CD14-positive monocyte (primary cell): ENCODE results near the gene FRMD3. TPM values are rescaled to one million over a fixed set of nuclear protein-coding genes. Genes with fewer than 3 reads are reported as not detected.

Source experiments
- DNase-seq, 3 donors: peaks; one replicate each; pipeline ENCODE4 v3.0.0-alpha.2; 2011 to 2022
- H2AFZ ChIP-seq: 2 replicates; pipeline ENCODE4 v1.6.0; 2012; ENCODE audit warnings: mild to moderate bottlenecking, low read depth, low read length, inconsistent platforms; ENCODE audit not compliant: insufficient read depth, poor library complexity, severe bottlenecking
- H3K27ac ChIP-seq, 2 donors: 1 replicate in 1 of 2; 2 replicates in 1 of 2; pipeline ENCODE4 v1.5.1; 2012 to 2013; ENCODE audit warnings: low read length in 2 of 2, control low read depth in 1 of 2, inconsistent platforms in 1 of 2, low read depth in 1 of 2, mild to moderate bottlenecking in 1 of 2
- H3K27me3 ChIP-seq, 2 donors: one replicate each; pipeline versions ENCODE4 v1.6.0 to v1.6.1; 2011 to 2013; ENCODE audit warnings: low read length in 2 of 2; ENCODE audit not compliant: control insufficient read depth in 2 of 2, insufficient read depth in 2 of 2
- H3K36me3 ChIP-seq, 2 donors: replicated peaks in 1 of 2; 1 replicate in 1 of 2; 2 replicates in 1 of 2; pipeline versions ENCODE4 v1.5.1 to v1.6.1; 2012 to 2013; ENCODE audit warnings: low read length in 2 of 2, control low read depth in 1 of 2, inconsistent platforms in 1 of 2, mild to moderate bottlenecking in 1 of 2; ENCODE audit not compliant: insufficient read depth in 2 of 2, control insufficient read depth in 1 of 2
- H3K4me1 ChIP-seq, 2 donors: 1 replicate in 1 of 2; 2 replicates in 1 of 2; pipeline versions ENCODE4 v1.5.1 to v1.6.1; 2012 to 2013; ENCODE audit warnings: low read length in 2 of 2, control low read depth in 1 of 2, inconsistent platforms in 1 of 2, mild to moderate bottlenecking in 1 of 2, moderate library complexity in 1 of 2; ENCODE audit not compliant: insufficient read depth in 2 of 2, control insufficient read depth in 1 of 2
- H3K4me2 ChIP-seq: replicated peaks from 2 replicates; pipeline ENCODE3; 2012; ENCODE audit warnings: low read length, moderate library complexity, mild to moderate bottlenecking; ENCODE audit not compliant: poor library complexity, severe bottlenecking; ENCODE audit errors: extremely low read depth
- H3K4me3 ChIP-seq, 3 experiments: fragments of 200-600 bp in 1 of 3; sonication (generic) in 1 of 3; replicated peaks in 1 of 3; 1 replicate in 2 of 3; 2 replicates in 1 of 3; pipeline ENCODE4 v1.5.1; 2011 to 2013; ENCODE audit warnings: low read length in 3 of 3, mild to moderate bottlenecking in 3 of 3, control low read depth in 2 of 3, low read depth in 2 of 3, inconsistent platforms in 1 of 3, moderate library complexity in 1 of 3
- H3K79me2 ChIP-seq: 2 replicates; pipeline ENCODE4 v1.6.0; 2012; ENCODE audit warnings: mild to moderate bottlenecking, control low read depth, inconsistent platforms, low read length, moderate library complexity; ENCODE audit not compliant: insufficient read depth
- H3K9ac ChIP-seq: 2 replicates; pipeline ENCODE4 v1.6.0; 2017; ENCODE audit warnings: low read length, mild to moderate bottlenecking; ENCODE audit not compliant: insufficient read depth, poor library complexity, severe bottlenecking
- H3K9me3 ChIP-seq, 2 donors: replicated peaks in 1 of 2; 1 replicate in 1 of 2; 2 replicates in 1 of 2; pipeline versions ENCODE4 v1.5.1 to v1.6.1; 2012 to 2013; ENCODE audit warnings: low read length in 2 of 2, control low read depth in 1 of 2; ENCODE audit not compliant: control insufficient read depth in 1 of 2, insufficient read depth in 1 of 2
- H4K20me1 ChIP-seq: 2 replicates; pipeline ENCODE4 v1.6.0; 2012; ENCODE audit warnings: mild to moderate bottlenecking, low read length, control low read depth, moderate library complexity; ENCODE audit not compliant: insufficient read depth
- H3K27ac Mint-ChIP-seq, 7 donors: one replicate each; pipeline ENCODE4 v1.8.0; 2020; ENCODE audit warnings: mild to moderate bottlenecking in 7 of 7, mixed read lengths in 7 of 7, moderate library complexity in 6 of 7, inconsistent platforms in 2 of 7
- H3K27me3 Mint-ChIP-seq, 3 donors: one replicate each; pipeline ENCODE4 v1.8.0; 2021 to 2022; ENCODE audit warnings: low read depth in 3 of 3, mild to moderate bottlenecking in 3 of 3, mixed read lengths in 3 of 3, moderate library complexity in 3 of 3, inconsistent platforms in 1 of 3
- H3K36me3 Mint-ChIP-seq, 2 donors: one replicate each; pipeline ENCODE4 v1.8.0; 2020; ENCODE audit warnings: mixed read lengths in 2 of 2, inconsistent platforms in 1 of 2, mild to moderate bottlenecking in 1 of 2
- H3K4me1 Mint-ChIP-seq: one replicate; pipeline ENCODE4 v1.8.0; 2020; ENCODE audit warnings: mild to moderate bottlenecking, mixed read lengths
- H3K4me3 Mint-ChIP-seq, 2 donors: one replicate each; pipeline ENCODE4 v1.8.0; 2020; ENCODE audit warnings: mild to moderate bottlenecking in 2 of 2, mixed read lengths in 2 of 2, moderate library complexity in 1 of 2
- H3K9me3 Mint-ChIP-seq, 7 donors: one replicate each; pipeline ENCODE4 v1.8.0; 2020 to 2022; ENCODE audit warnings: mixed read lengths in 7 of 7, mild to moderate bottlenecking in 6 of 7, moderate library complexity in 6 of 7, inconsistent platforms in 2 of 7
- WGBS: methylation state at CpG from one replicate; pipeline ENCODE4 v1.1.5; 2013; ENCODE audit warnings: missing lambda C conversion rate; ENCODE audit not compliant: insufficient coverage; 5-methylcytosine and 5-hydroxymethylcytosine counted together
- intact Hi-C, 2 donors: fragments of 100-400 bp; cut with micrococcal nuclease; formaldehyde crosslinking; loops; one replicate each; pipeline versions ENCODE4 v1.15.0 to v1.15.1; 2023
- polyA plus RNA-seq, 3 donors: library from polyadenylated mRNA; depleted of rRNA in 1 of 3; unstranded in 2 of 3; stranded (reverse) in 1 of 3; fragments of 300-500 nt in 2 of 3; fragments of >200 nt in 1 of 3; fragmentation: Illumina TruSeq in 2 of 3; gene quantifications; 1 replicate in 2 of 3; 2 replicates in 1 of 3; pipeline ENCODE4 v1.2.3, GENCODE V29; 2012 to 2021
- TF ChIP-seq, protein P1 (sequence below): fragments of 200-600 bp; IDR thresholded peaks from one replicate; pipeline ENCODE4 v1.8.0; 2022; ENCODE audit warnings: antibody characterized with exemption, mild to moderate bottlenecking

The FRMD3 gene
- polyA plus RNA-seq, 3 donors: 2.8 to 9.8 (median 4.2) TPM

DNA sequence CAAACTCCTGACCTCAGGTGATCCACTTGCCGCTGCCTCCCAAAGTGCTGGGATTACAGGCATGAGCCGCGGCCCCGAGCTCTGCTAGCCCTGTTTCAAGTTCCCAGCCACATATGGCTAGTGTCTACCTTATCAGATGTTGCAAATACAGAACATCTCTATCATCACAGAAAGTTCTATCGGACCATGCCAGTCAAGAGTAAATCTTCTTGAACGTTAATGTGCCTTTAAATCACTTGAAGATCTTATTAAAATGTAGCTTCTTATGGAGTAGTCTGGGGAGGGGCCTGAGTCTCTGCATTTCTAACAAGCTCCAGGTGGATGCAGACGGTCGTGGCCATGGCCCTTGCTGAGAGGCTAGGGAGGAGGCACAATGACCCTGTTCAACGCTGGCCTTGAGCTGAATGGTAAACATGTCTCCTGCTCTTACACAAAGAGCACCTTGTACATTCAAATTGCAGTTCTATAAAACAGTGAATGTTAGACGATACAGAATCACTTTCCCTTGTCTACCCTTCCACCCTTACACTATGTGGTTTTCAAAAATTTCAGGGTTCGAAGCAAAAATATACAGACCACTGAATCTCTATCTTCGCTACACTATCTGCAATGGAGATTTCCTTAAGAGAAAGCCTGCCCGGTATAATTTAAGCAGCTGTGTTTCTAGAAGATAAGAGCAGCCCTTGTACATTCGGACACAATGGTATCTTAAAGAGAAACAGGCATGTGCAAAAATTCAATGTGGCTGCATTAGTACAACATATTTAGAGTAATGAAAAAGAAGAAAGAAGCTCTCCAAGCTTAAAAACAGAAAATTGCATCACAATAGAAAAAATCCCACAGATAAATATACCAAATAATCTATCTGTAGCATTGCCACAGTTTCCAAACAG, 114.1 kb downstream of the FRMD3 start:
- H3K27me3 ChIP-seq: no peaks in the 10 kb centered on the region
- WGBS: 81% methylated on average over 11 of the region's 14 CpGs
- H3K27me3 Mint-ChIP-seq: peaks cover 0 to 2% (median 0%) of the 10 kb centered on the region in 3 donors
- TF ChIP-seq, protein P1, sequence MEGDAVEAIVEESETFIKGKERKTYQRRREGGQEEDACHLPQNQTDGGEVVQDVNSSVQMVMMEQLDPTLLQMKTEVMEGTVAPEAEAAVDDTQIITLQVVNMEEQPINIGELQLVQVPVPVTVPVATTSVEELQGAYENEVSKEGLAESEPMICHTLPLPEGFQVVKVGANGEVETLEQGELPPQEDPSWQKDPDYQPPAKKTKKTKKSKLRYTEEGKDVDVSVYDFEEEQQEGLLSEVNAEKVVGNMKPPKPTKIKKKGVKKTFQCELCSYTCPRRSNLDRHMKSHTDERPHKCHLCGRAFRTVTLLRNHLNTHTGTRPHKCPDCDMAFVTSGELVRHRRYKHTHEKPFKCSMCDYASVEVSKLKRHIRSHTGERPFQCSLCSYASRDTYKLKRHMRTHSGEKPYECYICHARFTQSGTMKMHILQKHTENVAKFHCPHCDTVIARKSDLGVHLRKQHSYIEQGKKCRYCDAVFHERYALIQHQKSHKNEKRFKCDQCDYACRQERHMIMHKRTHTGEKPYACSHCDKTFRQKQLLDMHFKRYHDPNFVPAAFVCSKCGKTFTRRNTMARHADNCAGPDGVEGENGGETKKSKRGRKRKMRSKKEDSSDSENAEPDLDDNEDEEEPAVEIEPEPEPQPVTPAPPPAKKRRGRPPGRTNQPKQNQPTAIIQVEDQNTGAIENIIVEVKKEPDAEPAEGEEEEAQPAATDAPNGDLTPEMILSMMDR: no peak
- no peak overlapping the region for H3K4me3 Mint-ChIP-seq
- no peaks in the 10 kb centered on the region for H3K79me2 ChIP-seq
- H3K9me3 Mint-ChIP-seq: peaks cover 0 to 6% (median 3%) of the 10 kb centered on the region in 7 donors
- DNase-seq: no peak
- no peak overlapping the region for H3K4me3 ChIP-seq
- H3K27ac ChIP-seq: no peak overlapping the region
- H2AFZ ChIP-seq: no peak overlapping the region
- H3K9me3 ChIP-seq: no peaks in the 10 kb centered on the region
- H3K4me1 ChIP-seq: peaks cover 9 to 13% of the 10 kb centered on the region in 2 donors
- no peak overlapping the region for H3K9ac ChIP-seq
- H3K36me3 Mint-ChIP-seq: peaks cover 3 to 4% of the 10 kb centered on the region in 2 donors
- H3K36me3 ChIP-seq: no peaks in the 10 kb centered on the region
- H3K4me1 Mint-ChIP-seq: peaks cover 27% of the 10 kb centered on the region
- intact Hi-C loops: no loop called here
- no peak overlapping the region for H3K27ac Mint-ChIP-seq
- no peaks in the 10 kb centered on the region for H4K20me1 ChIP-seq
- no peak overlapping the region for H3K4me2 ChIP-seq

DNA sequence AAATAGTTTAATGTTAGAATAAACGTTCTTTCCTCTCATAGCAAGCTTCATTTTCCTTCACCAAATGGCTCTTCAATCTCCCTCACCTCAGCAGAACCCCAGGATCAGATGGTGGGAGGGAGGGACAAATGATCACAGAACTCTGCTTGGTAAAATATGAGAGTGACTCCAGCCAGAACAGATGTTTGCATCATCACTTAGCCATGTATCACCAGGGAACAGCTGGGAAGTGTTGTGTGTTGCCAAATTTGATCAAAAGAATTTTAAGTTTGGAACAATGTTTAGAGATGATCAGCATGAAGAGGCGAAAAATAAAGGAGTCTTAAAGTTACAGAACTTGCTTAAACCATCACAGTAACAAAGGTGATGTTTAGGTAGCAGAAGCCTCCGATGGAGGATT, 115.7 kb downstream of the FRMD3 start:
- intact Hi-C loops: no loop called here
- Histone ChIP-seq H3K27me3 (no peaks in the 10 kb centered on the region), H2AFZ (no peak overlapping the region), H3K4me1 (peaks cover 9 to 13% of the 10 kb centered on the region in 2 donors), H3K4me2 (no peak overlapping the region), H4K20me1 (no peaks in the 10 kb centered on the region), H3K4me3 (no peak overlapping the region), H3K9me3 (no peaks in the 10 kb centered on the region), H3K9ac (no peak overlapping the region), H3K79me2 (no peaks in the 10 kb centered on the region), H3K36me3 (no peaks in the 10 kb centered on the region), H3K27ac (no peak overlapping the region)
- Mint-ChIP-seq H3K27me3 (no peaks in the 10 kb centered on the region), H3K27ac (no peak overlapping the region), H3K4me3 (no peak overlapping the region), H3K4me1 (peaks cover 27% of the 10 kb centered on the region), H3K9me3 (peaks cover 1 to 6% (median 4%) of the 10 kb centered on the region in 7 donors), H3K36me3 (peaks cover 3 to 4% of the 10 kb centered on the region in 2 donors)
- WGBS: no CpG with 5 or more reads among the region's 3 CpGs
- TF ChIP-seq, protein P1: no peak
- DNase-seq: no peak
